ENCODE data around the gene ERCC6L2. TPM values are rescaled to one million over a fixed set of nuclear protein-coding genes. Genes with fewer than 3 reads are reported as not detected.

Gene ERCC6L2
- total RNA-seq, 4 donors from 2014 or later = 25.8 to 51.4 (median 36.4) TPM

DNA sequence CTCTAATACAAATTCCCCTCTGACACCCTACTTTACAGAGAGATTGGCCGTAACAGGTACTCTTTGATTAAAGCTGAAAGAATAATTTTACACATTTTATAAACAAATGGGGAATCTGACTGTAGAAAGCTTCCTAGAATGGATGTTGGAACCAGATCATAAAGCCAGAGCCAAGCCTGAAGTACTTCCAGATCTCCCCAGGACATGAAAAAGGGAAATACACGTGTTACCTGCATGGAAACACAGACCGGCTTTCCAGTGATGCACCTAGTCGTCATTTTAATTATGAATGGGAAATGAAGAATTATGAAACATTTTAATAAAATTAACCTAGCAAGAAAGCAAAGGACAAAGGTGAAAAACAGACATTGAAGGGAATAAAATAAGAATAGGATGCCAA is 66.5 kb downstream of the ERCC6L2 start:
- intact Hi-C loops (cut with DNase I; ENCODE audit: low total_unique reads) = no loop called here
- 74 to 76% methylated on average over 4 of the region's 4 CpGs for WGBS, 2 donors
- no peak overlapping the region for H3K4me3 ChIP-seq (ENCODE audit: low read depth, poor library complexity, severe bottlenecking)
- no peak for DNase-seq (ENCODE audit: low spot score in 2 of 2)
- TF ChIP-seq, protein P1, sequence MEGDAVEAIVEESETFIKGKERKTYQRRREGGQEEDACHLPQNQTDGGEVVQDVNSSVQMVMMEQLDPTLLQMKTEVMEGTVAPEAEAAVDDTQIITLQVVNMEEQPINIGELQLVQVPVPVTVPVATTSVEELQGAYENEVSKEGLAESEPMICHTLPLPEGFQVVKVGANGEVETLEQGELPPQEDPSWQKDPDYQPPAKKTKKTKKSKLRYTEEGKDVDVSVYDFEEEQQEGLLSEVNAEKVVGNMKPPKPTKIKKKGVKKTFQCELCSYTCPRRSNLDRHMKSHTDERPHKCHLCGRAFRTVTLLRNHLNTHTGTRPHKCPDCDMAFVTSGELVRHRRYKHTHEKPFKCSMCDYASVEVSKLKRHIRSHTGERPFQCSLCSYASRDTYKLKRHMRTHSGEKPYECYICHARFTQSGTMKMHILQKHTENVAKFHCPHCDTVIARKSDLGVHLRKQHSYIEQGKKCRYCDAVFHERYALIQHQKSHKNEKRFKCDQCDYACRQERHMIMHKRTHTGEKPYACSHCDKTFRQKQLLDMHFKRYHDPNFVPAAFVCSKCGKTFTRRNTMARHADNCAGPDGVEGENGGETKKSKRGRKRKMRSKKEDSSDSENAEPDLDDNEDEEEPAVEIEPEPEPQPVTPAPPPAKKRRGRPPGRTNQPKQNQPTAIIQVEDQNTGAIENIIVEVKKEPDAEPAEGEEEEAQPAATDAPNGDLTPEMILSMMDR (IDR thresholded peaks at IDR 0.05) = no peak

DNA sequence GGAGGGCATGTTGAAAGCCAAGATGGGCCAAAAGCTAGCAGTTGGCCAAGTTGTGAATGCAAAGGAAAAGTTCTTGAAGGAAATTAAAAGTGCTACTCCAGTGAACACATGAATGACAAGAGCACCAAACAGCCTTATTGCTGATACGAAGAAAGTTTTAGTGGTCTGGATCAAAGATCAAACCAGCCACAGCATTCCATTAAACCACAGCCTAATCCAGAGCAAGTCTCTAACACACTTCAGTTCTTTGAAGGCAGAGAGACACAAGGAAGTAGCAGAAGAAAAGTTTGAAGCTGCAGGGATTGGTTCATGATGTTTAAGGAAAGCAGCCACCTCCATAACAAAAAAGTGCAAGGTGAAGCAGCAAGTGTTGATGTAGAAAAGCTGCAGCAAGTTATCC is 71.6 kb downstream of the ERCC6L2 start:
- WGBS, 2 donors = 86 to 87% methylated on average over 1 of the region's 1 CpG

GRCh38 chr9:95952471-95952870 is 77.0 kb downstream of the ERCC6L2 start:
- H3K4me3 ChIP-seq (ENCODE audit: low read depth, poor library complexity, severe bottlenecking) = no peak overlapping the region
- no peak for TF ChIP-seq POLR2A (IDR thresholded peaks at IDR 0.05)
- TF ChIP-seq, protein P1 (IDR thresholded peaks at IDR 0.05) = no peak
- 88 to 91% methylated on average over 6 of the region's 6 CpGs for WGBS, 2 donors
- DNase-seq (ENCODE audit: low spot score in 2 of 2) = no peak
- intact Hi-C loops (cut with DNase I; ENCODE audit: low total_unique reads) = no loop called here

More for the DNA sequence above, 71.6 kb downstream of the ERCC6L2 start:
- intact Hi-C loops (cut with DNase I; ENCODE audit: low total_unique reads) = no loop called here
- TF ChIP-seq, protein P1 (IDR thresholded peaks at IDR 0.05) = no peak
- no peak for TF ChIP-seq POLR2A (IDR thresholded peaks at IDR 0.05)
- no peak overlapping the region for H3K4me3 ChIP-seq (ENCODE audit: low read depth, poor library complexity, severe bottlenecking)
- no peak for DNase-seq (ENCODE audit: low spot score in 2 of 2)

- WGBS, 2 donors = 84 to 89% methylated on average over 1 of the region's 1 CpG
- no peak for DNase-seq (ENCODE audit: low spot score in 2 of 2)
- intact Hi-C loops (cut with DNase I; ENCODE audit: low total_unique reads) = no loop called here
- no peak for TF ChIP-seq POLR2A (IDR thresholded peaks at IDR 0.05)
- TF ChIP-seq, protein P1 (IDR thresholded peaks at IDR 0.05) = no peak
- no peak overlapping the region for H3K4me3 ChIP-seq (ENCODE audit: low read depth, poor library complexity, severe bottlenecking)
Measured at GRCh38 chr9:95953986-95954385, 78.5 kb downstream of the ERCC6L2 start.

GRCh38 chr9:95954940-95955339 is 79.4 kb downstream of the ERCC6L2 start:
- no peak for DNase-seq (ENCODE audit: low spot score in 2 of 2)
- intact Hi-C loops (cut with DNase I; ENCODE audit: low total_unique reads) = no loop called here
- no peak for TF ChIP-seq POLR2A (IDR thresholded peaks at IDR 0.05)
- TF ChIP-seq, protein P1 (IDR thresholded peaks at IDR 0.05) = no peak
- H3K4me3 ChIP-seq (ENCODE audit: low read depth, poor library complexity, severe bottlenecking) = no peak overlapping the region
- WGBS, 2 donors = 92 to 96% methylated on average over 2 of the region's 2 CpGs

- no peak for DNase-seq (ENCODE audit: low spot score in 2 of 2)
Measured at GRCh38 chr9:95962936-95963335, 87.4 kb downstream of the ERCC6L2 start.

More at GRCh38 chr9:95962936-95963335, 87.4 kb downstream of the ERCC6L2 start:
- intact Hi-C loops (cut with DNase I; ENCODE audit: low total_unique reads) = no loop called here
- no peak overlapping the region for H3K4me3 ChIP-seq (ENCODE audit: low read depth, poor library complexity, severe bottlenecking)
- WGBS, 2 donors = 81 to 83% methylated on average over 2 of the region's 2 CpGs
- no peak for TF ChIP-seq POLR2A (IDR thresholded peaks at IDR 0.05)
- TF ChIP-seq, protein P1 (IDR thresholded peaks at IDR 0.05) = no peak
